GM23338 (cell line): ENCODE data around the gene RPL10A. TPM values are rescaled to one million over a fixed set of nuclear protein-coding genes. Genes with fewer than 3 reads are reported as not detected.

Experiments
- ATAC-seq: fragments of 200-7000 bp; cut with Tn5 transposase; 3 replicates; pipeline ENCODE4 v1.9.1; 2020
- DNase-seq: peaks from one replicate; pipeline ENCODE4 v3.0.0-alpha.2; 2015; ENCODE audit warnings: low spot score
- H2AFZ ChIP-seq: fragments of 200-600 bp; sonication (generic); 2 replicates; pipeline ENCODE4 v1.8.0; 2016; ENCODE audit warnings: antibody characterized with exemption, mild to moderate bottlenecking, moderate library complexity
- H3F3A ChIP-seq: fragments of 200-600 bp; sonication (generic); replicated peaks from 2 replicates; pipeline ENCODE4 v1.8.0; 2017; ENCODE audit warnings: antibody characterized with exemption, mixed run types, low read depth
- H3K27ac ChIP-seq: fragments of 200-600 bp; sonication (generic); 2 replicates; pipeline ENCODE4 v1.6.1; 2016; ENCODE audit warnings: low read depth
- H3K27me3 ChIP-seq: fragments of 200-600 bp; sonication (generic); 2 replicates; pipeline ENCODE4 v1.8.0; 2016; ENCODE audit warnings: mild to moderate bottlenecking, mixed run types, moderate library complexity; ENCODE audit not compliant: insufficient read depth
- H3K36me3 ChIP-seq: fragments of 200-600 bp; sonication (generic); 2 replicates; pipeline ENCODE4 v1.8.0; 2016; ENCODE audit warnings: mild to moderate bottlenecking; ENCODE audit not compliant: insufficient read depth
- H3K4me1 ChIP-seq: fragments of 200-600 bp; sonication (generic); 2 replicates; pipeline ENCODE4 v1.8.0; 2016; ENCODE audit warnings: mild to moderate bottlenecking, moderate library complexity; ENCODE audit not compliant: insufficient read depth
- H3K4me2 ChIP-seq: fragments of 200-600 bp; sonication (generic); 2 replicates; pipeline ENCODE4 v1.7.1; 2017; ENCODE audit warnings: mixed run types
- H3K4me3 ChIP-seq: fragments of 200-600 bp; sonication (generic); 2 replicates; pipeline ENCODE4 v1.6.1; 2016; ENCODE audit warnings: mixed run types
- H3K79me2 ChIP-seq: fragments of 200-600 bp; sonication (generic); replicated peaks from 2 replicates; pipeline ENCODE4 v1.8.0; 2017; ENCODE audit warnings: mild to moderate bottlenecking; ENCODE audit not compliant: insufficient read depth
- H3K9me2 ChIP-seq: fragments of 200-600 bp; sonication (generic); 2 replicates; pipeline ENCODE4 v1.8.0; 2017; ENCODE audit not compliant: insufficient read depth
- H4K20me1 ChIP-seq: fragments of 200-600 bp; sonication (generic); replicated peaks from 2 replicates; pipeline ENCODE4 v1.8.0; 2017; ENCODE audit warnings: mild to moderate bottlenecking; ENCODE audit not compliant: insufficient read depth
- H3K27ac Mint-ChIP-seq: 2 replicates; pipeline ENCODE4 v1.8.0; 2020; ENCODE audit warnings: inconsistent platforms, mild to moderate bottlenecking, moderate library complexity, mixed read lengths
- H3K27me3 Mint-ChIP-seq: 3 replicates; pipeline ENCODE4 v1.8.0; 2022; ENCODE audit warnings: low read depth, mild to moderate bottlenecking, moderate library complexity, mixed read lengths, inconsistent platforms; ENCODE audit not compliant: insufficient read depth, poor library complexity
- H3K36me3 Mint-ChIP-seq: 3 replicates; pipeline ENCODE4 v1.8.0; 2021; ENCODE audit warnings: low read depth, mild to moderate bottlenecking, inconsistent platforms, moderate library complexity, mixed read lengths
- H3K4me1 Mint-ChIP-seq: 3 replicates; pipeline ENCODE4 v1.8.0; 2020; ENCODE audit warnings: mild to moderate bottlenecking, inconsistent platforms, mixed read lengths
- H3K4me3 Mint-ChIP-seq: 3 replicates; pipeline ENCODE4 v1.8.0; 2021; ENCODE audit warnings: moderate library complexity, mild to moderate bottlenecking, inconsistent platforms, mixed read lengths
- H3K9me3 Mint-ChIP-seq: 3 replicates; pipeline ENCODE4 v1.8.0; 2020; ENCODE audit warnings: moderate library complexity, mild to moderate bottlenecking, inconsistent platforms, mixed read lengths
- CREB1 ChIP-seq: fragments of 250-450 bp; sonication (Bioruptor Pico); IDR thresholded peaks from 2 replicates; pipeline ENCODE4 v1.5.0; 2020; ENCODE audit warnings: low read depth, mild to moderate bottlenecking, moderate library complexity
- CTCF ChIP-seq, 2 experiments: fragments of 200-600 bp in 1 of 2; sonication (generic) in 1 of 2; conservative IDR thresholded peaks; 2 replicates each; pipeline versions ENCODE4 v1.5.1 to v1.6.1; 2016 to 2017; ENCODE audit warnings: antibody characterized with exemption in 2 of 2, low read depth in 2 of 2, mild to moderate bottlenecking in 2 of 2, moderate library complexity in 1 of 2
- EZH2phosphoT487 ChIP-seq: fragments of 200-600 bp; sonication (generic); IDR thresholded peaks from one replicate; pipeline ENCODE4 v1.8.1; 2018; ENCODE audit warnings: antibody characterized with exemption; ENCODE audit not compliant: unreplicated experiment
- JUNB ChIP-seq: IDR thresholded peaks from one replicate; pipeline ENCODE4 v1.6.1; 2016; ENCODE audit warnings: antibody characterized with exemption; ENCODE audit not compliant: unreplicated experiment
- POLR2AphosphoS5 ChIP-seq: IDR thresholded peaks from 2 replicates; pipeline ENCODE4 v1.6.1; 2016; ENCODE audit warnings: antibody characterized with exemption, low read depth
- REST ChIP-seq: IDR thresholded peaks from one replicate; pipeline ENCODE4 v1.6.1; 2018; ENCODE audit warnings: antibody characterized with exemption; ENCODE audit not compliant: unreplicated experiment
- STAT1 ChIP-seq: IDR thresholded peaks from one replicate; pipeline ENCODE4 v1.6.1; 2016; ENCODE audit warnings: antibody characterized with exemption; ENCODE audit not compliant: unreplicated experiment
- ZNF114 ChIP-seq: fragments of 250-450 bp; sonication (Bioruptor Pico); IDR thresholded peaks from 2 replicates; pipeline ENCODE4 v1.5.0; 2020; ENCODE audit warnings: mild to moderate bottlenecking, moderate library complexity
- polyA plus RNA-seq: library from polyadenylated mRNA; unstranded; fragments of >200 nt; fragmentation: Nextera tagmentation; extraction: Ambion mirVana; gene quantifications from 2 replicates; pipeline ENCODE4 v1.2.1, GENCODE V29; 2016
- total RNA-seq: library from RNA; depleted of rRNA; stranded (reverse); fragments of >200 nt; shearing (Covaris generic); gene quantifications from 2 replicates; pipeline ENCODE4 v1.2.3, GENCODE V29; 2014
- TF ChIP-seq, protein P1 (sequence below): fragments of 250-450 bp; sonication (Bioruptor Pico); IDR thresholded peaks from 2 replicates; pipeline ENCODE4 v1.5.0; 2020; ENCODE audit warnings: mild to moderate bottlenecking, moderate library complexity

RPL10A gene
- total and polyA plus RNA-seq, 2 experiments from 2014 or later: 730 to 1,297 TPM

- TF ChIP-seq, protein P1, sequence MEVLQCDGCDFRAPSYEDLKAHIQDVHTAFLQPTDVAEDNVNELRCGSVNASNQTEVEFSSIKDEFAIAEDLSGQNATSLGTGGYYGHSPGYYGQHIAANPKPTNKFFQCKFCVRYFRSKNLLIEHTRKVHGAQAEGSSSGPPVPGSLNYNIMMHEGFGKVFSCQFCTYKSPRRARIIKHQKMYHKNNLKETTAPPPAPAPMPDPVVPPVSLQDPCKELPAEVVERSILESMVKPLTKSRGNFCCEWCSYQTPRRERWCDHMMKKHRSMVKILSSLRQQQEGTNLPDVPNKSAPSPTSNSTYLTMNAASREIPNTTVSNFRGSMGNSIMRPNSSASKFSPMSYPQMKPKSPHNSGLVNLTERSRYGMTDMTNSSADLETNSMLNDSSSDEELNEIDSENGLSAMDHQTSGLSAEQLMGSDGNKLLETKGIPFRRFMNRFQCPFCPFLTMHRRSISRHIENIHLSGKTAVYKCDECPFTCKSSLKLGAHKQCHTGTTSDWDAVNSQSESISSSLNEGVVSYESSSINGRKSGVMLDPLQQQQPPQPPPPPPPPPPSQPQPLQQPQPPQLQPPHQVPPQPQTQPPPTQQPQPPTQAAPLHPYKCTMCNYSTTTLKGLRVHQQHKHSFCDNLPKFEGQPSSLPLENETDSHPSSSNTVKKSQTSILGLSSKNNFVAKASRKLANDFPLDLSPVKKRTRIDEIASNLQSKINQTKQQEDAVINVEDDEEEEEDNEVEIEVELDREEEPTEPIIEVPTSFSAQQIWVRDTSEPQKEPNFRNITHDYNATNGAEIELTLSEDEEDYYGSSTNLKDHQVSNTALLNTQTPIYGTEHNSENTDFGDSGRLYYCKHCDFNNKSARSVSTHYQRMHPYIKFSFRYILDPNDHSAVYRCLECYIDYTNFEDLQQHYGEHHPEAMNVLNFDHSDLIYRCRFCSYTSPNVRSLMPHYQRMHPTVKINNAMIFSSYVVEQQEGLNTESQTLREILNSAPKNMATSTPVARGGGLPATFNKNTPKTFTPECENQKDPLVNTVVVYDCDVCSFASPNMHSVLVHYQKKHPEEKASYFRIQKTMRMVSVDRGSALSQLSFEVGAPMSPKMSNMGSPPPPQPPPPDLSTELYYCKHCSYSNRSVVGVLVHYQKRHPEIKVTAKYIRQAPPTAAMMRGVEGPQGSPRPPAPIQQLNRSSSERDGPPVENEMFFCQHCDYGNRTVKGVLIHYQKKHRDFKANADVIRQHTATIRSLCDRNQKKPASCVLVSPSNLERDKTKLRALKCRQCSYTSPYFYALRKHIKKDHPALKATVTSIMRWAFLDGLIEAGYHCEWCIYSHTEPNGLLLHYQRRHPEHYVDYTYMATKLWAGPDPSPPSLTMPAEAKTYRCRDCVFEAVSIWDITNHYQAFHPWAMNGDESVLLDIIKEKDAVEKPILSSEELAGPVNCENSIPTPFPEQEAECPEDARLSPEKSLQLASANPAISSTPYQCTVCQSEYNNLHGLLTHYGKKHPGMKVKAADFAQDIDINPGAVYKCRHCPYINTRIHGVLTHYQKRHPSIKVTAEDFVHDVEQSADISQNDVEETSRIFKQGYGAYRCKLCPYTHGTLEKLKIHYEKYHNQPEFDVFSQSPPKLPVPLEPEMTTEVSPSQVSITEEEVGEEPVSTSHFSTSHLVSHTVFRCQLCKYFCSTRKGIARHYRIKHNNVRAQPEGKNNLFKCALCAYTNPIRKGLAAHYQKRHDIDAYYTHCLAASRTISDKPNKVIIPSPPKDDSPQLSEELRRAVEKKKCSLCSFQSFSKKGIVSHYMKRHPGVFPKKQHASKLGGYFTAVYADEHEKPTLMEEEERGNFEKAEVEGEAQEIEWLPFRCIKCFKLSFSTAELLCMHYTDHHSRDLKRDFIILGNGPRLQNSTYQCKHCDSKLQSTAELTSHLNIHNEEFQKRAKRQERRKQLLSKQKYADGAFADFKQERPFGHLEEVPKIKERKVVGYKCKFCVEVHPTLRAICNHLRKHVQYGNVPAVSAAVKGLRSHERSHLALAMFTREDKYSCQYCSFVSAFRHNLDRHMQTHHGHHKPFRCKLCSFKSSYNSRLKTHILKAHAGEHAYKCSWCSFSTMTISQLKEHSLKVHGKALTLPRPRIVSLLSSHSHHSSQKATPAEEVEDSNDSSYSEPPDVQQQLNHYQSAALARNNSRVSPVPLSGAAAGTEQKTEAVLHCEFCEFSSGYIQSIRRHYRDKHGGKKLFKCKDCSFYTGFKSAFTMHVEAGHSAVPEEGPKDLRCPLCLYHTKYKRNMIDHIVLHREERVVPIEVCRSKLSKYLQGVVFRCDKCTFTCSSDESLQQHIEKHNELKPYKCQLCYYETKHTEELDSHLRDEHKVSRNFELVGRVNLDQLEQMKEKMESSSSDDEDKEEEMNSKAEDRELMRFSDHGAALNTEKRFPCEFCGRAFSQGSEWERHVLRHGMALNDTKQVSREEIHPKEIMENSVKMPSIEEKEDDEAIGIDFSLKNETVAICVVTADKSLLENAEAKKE (CRISPR knock-in tag): no peak
- TF ChIP-seq POLR2AphosphoS5 (no peak), STAT1 (no peak), ZNF114 (no peak), CTCF (conservative IDR thresholded peaks at IDR 0.05; ENCODE audit: low read depth in 2 of 2) (no peak), JUNB (no peak), EZH2phosphoT487 (no peak)
Observed at GRCh38 chr6:35492974-35493284, 24.7 kb downstream of the RPL10A start (continued).

GRCh38 chr6:35493307-35493983, 25.2 kb downstream of the RPL10A start:
- Mint-ChIP-seq H3K9me3 (no peaks in the 10 kb centered on the region; the same call in 2 of the 3 replicates), H3K4me3 (peak overlapping the region; percentile 36; the same call in 2 of the 3 replicates), H3K36me3 (peaks cover 1% of the 10 kb centered on the region; the same call in 1 of the 3 replicates), H3K4me1 (peaks cover 61% of the 10 kb centered on the region), H3K27ac (no peak overlapping the region; the same call in 1 of the 2 replicates), H3K27me3 (peaks cover 45% of the 10 kb centered on the region)
- DNase-seq (no peak), ATAC-seq (no peak)
- no peaks in the 10 kb centered on the region for H3K36me3 ChIP-seq
- no peak overlapping the region for H3K27ac ChIP-seq
- no peak overlapping the region for H2AFZ ChIP-seq
- H4K20me1 ChIP-seq: peaks cover 11% of the 10 kb centered on the region; the same call in 1 of the 2 replicates
- H3F3A ChIP-seq: peaks cover 15% of the 10 kb centered on the region; the same call in 1 of the 2 replicates
- no peaks in the 10 kb centered on the region for H3K9me2 ChIP-seq
- peaks cover 61% of the 10 kb centered on the region for H3K79me2 ChIP-seq
- peak overlapping the region; percentile 35; the same call in 1 of the 2 replicates for H3K4me3 ChIP-seq
- H3K4me1 ChIP-seq: peaks cover 77% of the 10 kb centered on the region
- H3K4me2 ChIP-seq: peak overlapping the region; percentile 98
- no peaks in the 10 kb centered on the region for H3K27me3 ChIP-seq
- TF ChIP-seq ZNF114: no peak
- no peak for TF ChIP-seq REST
- TF ChIP-seq JUNB: no peak
- no peak for TF ChIP-seq POLR2AphosphoS5
- TF ChIP-seq CREB1 (CRISPR knock-in tag): no peak
- no peak for TF ChIP-seq CTCF (conservative IDR thresholded peaks at IDR 0.05; ENCODE audit: low read depth in 2 of 2)
- TF ChIP-seq STAT1: no peak
